Measurements from ENCODE around the gene SH3BP5. TPM values are rescaled to one million over a fixed set of nuclear protein-coding genes. Genes with fewer than 3 reads are reported as not detected.

Gene SH3BP5
- total RNA-seq, 1 donor from 2014 or later = 41.1 TPM

DNA sequence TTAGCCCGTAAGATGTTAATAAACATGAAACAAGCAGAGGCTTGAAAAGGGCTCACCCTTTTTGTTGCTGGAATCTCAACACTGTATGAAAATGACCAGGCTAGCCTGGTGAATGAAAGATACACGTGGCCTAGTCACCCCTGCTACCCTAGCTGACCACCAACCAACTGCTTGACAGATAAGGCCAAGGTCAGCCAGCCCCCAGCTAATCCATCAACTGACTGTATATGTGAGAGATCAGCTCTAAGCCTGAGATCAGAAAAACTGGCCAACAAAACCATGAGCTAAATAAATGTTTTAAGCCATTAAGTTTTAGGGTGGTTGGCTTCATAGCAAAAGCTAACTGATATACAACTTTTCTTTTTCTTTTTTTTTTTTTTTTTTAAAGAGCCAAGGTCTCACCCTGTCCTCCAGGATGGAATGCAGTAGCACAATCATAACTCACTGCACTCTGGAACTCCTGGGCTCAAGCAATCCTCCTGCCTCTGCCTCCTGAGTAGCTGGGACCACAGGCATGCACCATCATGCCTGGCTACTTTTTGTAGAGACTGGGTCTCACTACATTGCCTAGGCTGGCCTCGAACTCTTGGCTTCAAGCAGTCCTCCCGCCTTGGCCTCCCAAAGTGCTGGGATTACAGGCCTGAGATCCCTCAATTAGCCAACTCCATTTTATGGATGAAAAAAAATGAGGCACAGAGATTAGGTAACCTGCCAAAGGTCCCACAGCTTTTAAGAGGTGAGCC is 34.6 kb downstream of the SH3BP5 start:
- DNase-seq (ENCODE audit: low spot score) = no peak
- no peak overlapping the region for H3K4me3 Mint-ChIP-seq (ENCODE audit: unreplicated experiment)
- H3K27me3 Mint-ChIP-seq (ENCODE audit: unreplicated experiment) = peaks cover 6% of the 10 kb centered on the region
- H3K9me3 Mint-ChIP-seq (ENCODE audit: unreplicated experiment) = no peaks in the 10 kb centered on the region
- H3K4me1 Mint-ChIP-seq (ENCODE audit: unreplicated experiment) = peaks cover 60% of the 10 kb centered on the region
- peaks cover 59% of the 10 kb centered on the region for H3K36me3 Mint-ChIP-seq (ENCODE audit: low read depth, unreplicated experiment)
- TF ChIP-seq CTCF (IDR thresholded peaks at IDR 0.05; ENCODE audit: unreplicated experiment) = no peak
- H3K27ac Mint-ChIP-seq (ENCODE audit: unreplicated experiment) = no peak overlapping the region

- H3K4me3 Mint-ChIP-seq (ENCODE audit: unreplicated experiment) = no peak overlapping the region
- no peaks in the 10 kb centered on the region for H3K9me3 Mint-ChIP-seq (ENCODE audit: unreplicated experiment)
- H3K27ac Mint-ChIP-seq (ENCODE audit: unreplicated experiment) = no peak overlapping the region
- peaks cover 58% of the 10 kb centered on the region for H3K4me1 Mint-ChIP-seq (ENCODE audit: unreplicated experiment)
- peaks cover 46% of the 10 kb centered on the region for H3K36me3 Mint-ChIP-seq (ENCODE audit: low read depth, unreplicated experiment)
- no peak for TF ChIP-seq CTCF (IDR thresholded peaks at IDR 0.05; ENCODE audit: unreplicated experiment)
- DNase-seq (ENCODE audit: low spot score) = no peak
- H3K27me3 Mint-ChIP-seq (ENCODE audit: unreplicated experiment) = peaks cover 5% of the 10 kb centered on the region
These were observed 36.9 kb downstream of the SH3BP5 start for GRCh38 chr3:15295506-15295905.

DNA sequence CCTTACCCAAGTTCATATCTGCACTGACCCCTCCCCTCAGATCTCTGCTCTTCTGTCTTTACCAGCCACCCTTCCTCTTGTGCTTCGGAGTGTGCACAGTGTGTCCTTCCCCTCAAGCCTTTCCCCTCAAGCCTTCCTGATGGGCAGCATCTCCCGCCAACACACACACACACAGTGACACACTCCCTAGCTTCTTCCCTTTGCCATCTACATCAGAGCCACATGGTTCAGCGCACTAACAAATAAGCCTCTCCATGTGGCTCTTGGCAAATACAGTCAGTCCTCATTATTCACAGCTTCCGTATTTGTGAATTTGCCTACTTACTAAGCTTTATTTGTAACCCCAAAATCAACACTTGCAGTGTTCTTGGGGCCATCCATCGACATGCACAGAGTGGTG is 37.5 kb downstream of the SH3BP5 start:
- H3K27me3 Mint-ChIP-seq (ENCODE audit: unreplicated experiment) = peaks cover 5% of the 10 kb centered on the region
- H3K4me3 Mint-ChIP-seq (ENCODE audit: unreplicated experiment) = no peak overlapping the region
- DNase-seq (ENCODE audit: low spot score) = no peak
- H3K4me1 Mint-ChIP-seq (ENCODE audit: unreplicated experiment) = peaks cover 53% of the 10 kb centered on the region
- H3K36me3 Mint-ChIP-seq (ENCODE audit: low read depth, unreplicated experiment) = peaks cover 46% of the 10 kb centered on the region
- H3K27ac Mint-ChIP-seq (ENCODE audit: unreplicated experiment) = peak overlapping the region; percentile 76
- H3K9me3 Mint-ChIP-seq (ENCODE audit: unreplicated experiment) = no peaks in the 10 kb centered on the region
- TF ChIP-seq CTCF (IDR thresholded peaks at IDR 0.05; ENCODE audit: unreplicated experiment) = no peak

GRCh38 chr3:15292765-15293522 is 39.4 kb downstream of the SH3BP5 start:
- no peak for DNase-seq (ENCODE audit: low spot score)

More at GRCh38 chr3:15292765-15293522, 39.4 kb downstream of the SH3BP5 start:
- Mint-ChIP-seq H3K36me3 (ENCODE audit: low read depth, unreplicated experiment) (peaks cover 60% of the 10 kb centered on the region), H3K4me1 (ENCODE audit: unreplicated experiment) (peaks cover 53% of the 10 kb centered on the region), H3K27me3 (ENCODE audit: unreplicated experiment) (peaks cover 5% of the 10 kb centered on the region), H3K27ac (ENCODE audit: unreplicated experiment) (no peak overlapping the region), H3K9me3 (ENCODE audit: unreplicated experiment) (no peaks in the 10 kb centered on the region), H3K4me3 (ENCODE audit: unreplicated experiment) (no peak overlapping the region)
- no peak for TF ChIP-seq CTCF (IDR thresholded peaks at IDR 0.05; ENCODE audit: unreplicated experiment)
